ENCODE data around the gene LTBP2. TPM values are rescaled to one million over a fixed set of nuclear protein-coding genes. Genes with fewer than 3 reads are reported as not detected.

The LTBP2 gene
- total and polyA plus RNA-seq, 2 experiments from 2014 or later: 7.6 to 8.6 TPM

DNA sequence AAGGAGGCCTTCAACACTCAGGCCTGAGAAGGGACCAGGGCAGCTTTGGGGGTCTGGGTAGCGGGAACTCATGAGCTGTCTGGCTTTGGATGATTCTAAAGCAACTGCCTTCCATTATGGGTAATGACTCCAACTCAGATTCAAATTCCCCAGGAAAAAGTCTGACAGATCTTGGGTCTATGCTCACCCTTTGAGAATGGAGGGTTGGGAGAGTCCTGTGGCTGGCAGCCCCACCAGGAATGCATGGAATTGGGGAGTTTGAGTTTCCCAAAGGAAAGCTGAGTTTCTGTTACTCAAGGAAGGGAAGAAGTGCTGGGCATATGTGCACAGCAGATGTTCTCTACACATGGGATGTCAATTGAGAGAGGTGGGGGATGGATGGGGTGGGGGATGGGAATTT, 22.4 kb upstream of the LTBP2 start:
- H3K9me3 ChIP-seq (ENCODE audit: low read depth): no peaks in the 10 kb centered on the region
- no peaks in the 10 kb centered on the region for H4K20me1 ChIP-seq (ENCODE audit: insufficient read depth, poor library complexity, severe bottlenecking)
- no peaks in the 10 kb centered on the region for H3K79me2 ChIP-seq
- no peak for DNase-seq (ENCODE audit: low spot score)
- H3K9me2 ChIP-seq (replicated peaks; ENCODE audit: insufficient read depth): no peaks in the 10 kb centered on the region
- H3K27me3 ChIP-seq: no peaks in the 10 kb centered on the region
- H3K36me3 ChIP-seq (replicated peaks; ENCODE audit: insufficient read depth, low read depth): no peaks in the 10 kb centered on the region
- no peak overlapping the region for H3K4me3 ChIP-seq
- peaks cover 13% of the 10 kb centered on the region for H3K4me1 ChIP-seq (ENCODE audit: insufficient read depth)
- no peak for TF ChIP-seq EZH2 (IDR thresholded peaks at IDR 0.05; ENCODE audit: borderline replicate concordance)
- TF ChIP-seq EZH2phosphoT487 (IDR thresholded peaks at IDR 0.05; ENCODE audit: low read depth, severe bottlenecking, unreplicated experiment): no peak
- TF ChIP-seq, protein P1, sequence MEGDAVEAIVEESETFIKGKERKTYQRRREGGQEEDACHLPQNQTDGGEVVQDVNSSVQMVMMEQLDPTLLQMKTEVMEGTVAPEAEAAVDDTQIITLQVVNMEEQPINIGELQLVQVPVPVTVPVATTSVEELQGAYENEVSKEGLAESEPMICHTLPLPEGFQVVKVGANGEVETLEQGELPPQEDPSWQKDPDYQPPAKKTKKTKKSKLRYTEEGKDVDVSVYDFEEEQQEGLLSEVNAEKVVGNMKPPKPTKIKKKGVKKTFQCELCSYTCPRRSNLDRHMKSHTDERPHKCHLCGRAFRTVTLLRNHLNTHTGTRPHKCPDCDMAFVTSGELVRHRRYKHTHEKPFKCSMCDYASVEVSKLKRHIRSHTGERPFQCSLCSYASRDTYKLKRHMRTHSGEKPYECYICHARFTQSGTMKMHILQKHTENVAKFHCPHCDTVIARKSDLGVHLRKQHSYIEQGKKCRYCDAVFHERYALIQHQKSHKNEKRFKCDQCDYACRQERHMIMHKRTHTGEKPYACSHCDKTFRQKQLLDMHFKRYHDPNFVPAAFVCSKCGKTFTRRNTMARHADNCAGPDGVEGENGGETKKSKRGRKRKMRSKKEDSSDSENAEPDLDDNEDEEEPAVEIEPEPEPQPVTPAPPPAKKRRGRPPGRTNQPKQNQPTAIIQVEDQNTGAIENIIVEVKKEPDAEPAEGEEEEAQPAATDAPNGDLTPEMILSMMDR (IDR thresholded peaks at IDR 0.05; ENCODE audit: poor library complexity): no peak
- H3K27ac ChIP-seq: no peak overlapping the region
- 100% methylated on average over 1 of the region's 1 CpG for WGBS (ENCODE audit: low lambda C conversion rate, missing lambda C conversion rate)
- no peak overlapping the region for H2AFZ ChIP-seq
- no peak overlapping the region for H3K4me2 ChIP-seq

DNA sequence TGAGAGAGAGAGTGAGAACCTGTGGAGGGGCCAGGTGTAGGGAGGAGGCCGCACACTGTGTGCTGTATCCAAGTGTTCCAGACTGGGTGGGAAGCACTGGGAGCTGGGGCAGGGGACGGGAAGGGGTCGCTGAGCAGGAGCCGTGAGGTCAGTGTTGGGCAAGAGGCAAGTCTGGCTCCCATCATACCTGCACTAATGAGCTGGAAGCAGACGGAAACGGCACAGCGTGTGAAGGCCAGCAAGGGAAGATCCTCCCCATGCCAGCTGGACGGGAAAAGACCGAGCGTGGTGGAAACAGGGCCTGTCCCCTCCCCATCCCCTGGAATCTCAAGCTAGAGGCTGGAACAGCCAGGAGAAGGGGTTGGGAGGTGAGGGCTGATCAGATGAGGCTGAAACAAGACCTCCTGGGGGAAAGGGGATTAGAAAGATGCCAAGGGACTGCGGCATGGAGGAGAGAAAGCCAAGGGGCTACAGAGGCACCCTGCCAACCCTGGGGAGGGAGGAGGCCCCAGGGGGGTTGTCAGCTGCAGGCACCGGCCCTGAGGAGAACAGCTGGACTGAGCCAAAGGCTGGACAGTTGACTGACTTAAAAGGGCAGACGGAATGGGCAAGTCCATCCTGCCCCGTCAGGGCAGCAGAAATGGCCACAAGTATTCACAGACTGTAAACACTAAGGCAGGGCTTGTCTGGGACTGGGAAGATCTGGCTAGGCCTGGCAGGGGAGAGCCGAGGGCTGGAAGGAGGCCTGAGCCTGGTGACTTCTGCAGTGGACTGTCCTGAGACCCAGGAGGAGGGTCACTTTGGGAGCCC, 19.0 kb upstream of the LTBP2 start:
- Histone ChIP-seq H3K36me3 (replicated peaks; ENCODE audit: insufficient read depth, low read depth) (no peaks in the 10 kb centered on the region), H3K4me2 (no peak overlapping the region), H3K4me3 (no peak overlapping the region), H3K9me2 (replicated peaks; ENCODE audit: insufficient read depth) (no peaks in the 10 kb centered on the region), H3K79me2 (no peaks in the 10 kb centered on the region), H4K20me1 (ENCODE audit: insufficient read depth, poor library complexity, severe bottlenecking) (no peaks in the 10 kb centered on the region), H3K27ac (no peak overlapping the region), H3K9me3 (ENCODE audit: low read depth) (no peaks in the 10 kb centered on the region), H2AFZ (no peak overlapping the region), H3K4me1 (ENCODE audit: insufficient read depth) (peaks cover 7% of the 10 kb centered on the region), H3K27me3 (no peaks in the 10 kb centered on the region)
- 84% methylated on average over 15 of the region's 15 CpGs for WGBS (ENCODE audit: low lambda C conversion rate, missing lambda C conversion rate)
- no peak for DNase-seq (ENCODE audit: low spot score)
- TF ChIP-seq EZH2 (IDR thresholded peaks at IDR 0.05; ENCODE audit: borderline replicate concordance) (no peak), EZH2phosphoT487 (IDR thresholded peaks at IDR 0.05; ENCODE audit: low read depth, severe bottlenecking, unreplicated experiment) (no peak)
- TF ChIP-seq, protein P1 (IDR thresholded peaks at IDR 0.05; ENCODE audit: poor library complexity): no peak

DNA sequence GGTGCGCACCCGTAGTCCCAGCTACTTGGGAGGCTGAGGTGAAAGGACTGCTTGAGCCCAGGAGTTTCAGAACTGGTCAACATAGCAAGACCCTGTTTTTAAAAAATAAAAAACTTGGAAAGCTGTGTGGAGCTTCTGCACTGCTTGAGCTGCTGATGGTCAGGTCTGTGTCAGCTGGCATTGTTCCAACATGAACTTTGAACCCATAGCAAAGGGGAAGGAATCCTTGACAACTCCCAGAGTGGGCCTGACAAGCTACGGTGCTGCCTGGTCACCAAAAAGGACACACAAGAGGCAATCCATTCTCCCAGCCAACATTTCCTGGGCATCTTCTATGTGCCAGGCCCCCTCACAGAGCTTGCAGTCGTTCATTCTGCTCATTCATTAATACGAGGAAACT, 16.4 kb upstream of the LTBP2 start:
- Histone ChIP-seq H3K4me3 (no peak overlapping the region), H2AFZ (no peak overlapping the region), H3K4me2 (no peak overlapping the region), H3K27ac (no peak overlapping the region), H3K9me2 (replicated peaks; ENCODE audit: insufficient read depth) (no peaks in the 10 kb centered on the region), H3K36me3 (replicated peaks; ENCODE audit: insufficient read depth, low read depth) (no peaks in the 10 kb centered on the region), H3K27me3 (no peaks in the 10 kb centered on the region), H3K4me1 (ENCODE audit: insufficient read depth) (peaks cover 7% of the 10 kb centered on the region), H3K9me3 (ENCODE audit: low read depth) (no peaks in the 10 kb centered on the region), H4K20me1 (ENCODE audit: insufficient read depth, poor library complexity, severe bottlenecking) (no peaks in the 10 kb centered on the region), H3K79me2 (no peaks in the 10 kb centered on the region)
- TF ChIP-seq, protein P1 (IDR thresholded peaks at IDR 0.05; ENCODE audit: poor library complexity): no peak
- TF ChIP-seq EZH2 (IDR thresholded peaks at IDR 0.05; ENCODE audit: borderline replicate concordance) (no peak), EZH2phosphoT487 (IDR thresholded peaks at IDR 0.05; ENCODE audit: low read depth, severe bottlenecking, unreplicated experiment) (no peak)
- no peak for DNase-seq (ENCODE audit: low spot score)
- WGBS (ENCODE audit: low lambda C conversion rate, missing lambda C conversion rate): 72% methylated on average over 5 of the region's 5 CpGs

Measured in hepatocyte (in vitro differentiated cells).